ENCODE results near the gene GIGYF1.
"Not testable (repeated sequence)": the region's sequence is repeated elsewhere in the genome, so short reads cannot be mapped to it uniquely, and the experiment has no call there.

Gene GIGYF1

GRCh38 chr7:100694098-100694745, at the start of gene GIGYF1:
TSS of gene GIGYF1 (minus strand) at chr7:100694250. CDS start at chr7:100688238, 6,012 bp downstream.
- DNase-seq: peak in 38 of 42 donors; percentile 66 to 90 (median 80)
- intact Hi-C loops (cut with DNase I): no loop called here

GRCh38 chr7:100739934-100740333, 45.9 kb upstream of the GIGYF1 start:
- no peak for DNase-seq
- intact Hi-C loops (cut with DNase I): no loop called here

- DNase-seq: no peak
- intact Hi-C loops (cut with DNase I): no loop called here
Measured at GRCh38 chr7:100736671-100737070, 42.6 kb upstream of the GIGYF1 start.

- no peak for DNase-seq
Measured at GRCh38 chr7:100735730-100736129, 41.7 kb upstream of the GIGYF1 start.

GRCh38 chr7:100731937-100732636, 38.0 kb upstream of the GIGYF1 start:
- no peak for DNase-seq
- intact Hi-C loops (cut with DNase I): no loop called here

More at GRCh38 chr7:100735730-100736129, 41.7 kb upstream of the GIGYF1 start:
- intact Hi-C loops (cut with DNase I): no loop called here

- intact Hi-C loops (cut with DNase I): no loop called here
- DNase-seq: no peak
Measured at GRCh38 chr7:100730136-100730800, 36.2 kb upstream of the GIGYF1 start.

- intact Hi-C loops (cut with DNase I): no loop called here
- DNase-seq: no peak
Measured at GRCh38 chr7:100728196-100728595, 34.1 kb upstream of the GIGYF1 start.

- intact Hi-C loops (cut with DNase I): no loop called here
- DNase-seq: peak in 2 of 42 donors; percentile 1 to 7
Measured at GRCh38 chr7:100726996-100727761, 33.1 kb upstream of the GIGYF1 start.

GRCh38 chr7:100724364-100724763, 30.3 kb upstream of the GIGYF1 start:
- intact Hi-C loops (cut with DNase I); DNase-seq: not testable (repeated sequence)

- intact Hi-C loops (cut with DNase I): no loop called here
- DNase-seq: peak in 2 of 42 donors; percentile 1 to 11
Measured at GRCh38 chr7:100723732-100724275, 29.8 kb upstream of the GIGYF1 start.

GRCh38 chr7:100722480-100723212, 28.6 kb upstream of the GIGYF1 start:
- DNase-seq: peak in 1 of 42 donors; percentile 7
- intact Hi-C loops (cut with DNase I): no loop called here

GRCh38 chr7:100721505-100721812, 27.4 kb upstream of the GIGYF1 start:
- peak in 1 of 42 donors; percentile 9 for DNase-seq
- intact Hi-C loops (cut with DNase I): no loop called here

GRCh38 chr7:100720671-100721504, 26.8 kb upstream of the GIGYF1 start:
- DNase-seq: peak in 2 of 42 donors; percentile 1 to 12
- intact Hi-C loops (cut with DNase I): no loop called here

- DNase-seq: peak in 1 of 42 donors; percentile 13
- intact Hi-C loops (cut with DNase I): no loop called here
Measured at GRCh38 chr7:100720279-100720670, 26.2 kb upstream of the GIGYF1 start, which contains the start of gene EPO. TSS of gene EPO (plus strand) at chr7:100720468. CDS start at chr7:100720981, 513 bp downstream.

- intact Hi-C loops (cut with DNase I): no loop called here
- peak in 1 of 42 donors; percentile 5 for DNase-seq
Measured at GRCh38 chr7:100719523-100720278, 25.7 kb upstream of the GIGYF1 start.

- intact Hi-C loops (cut with DNase I); DNase-seq: not testable (repeated sequence)
Measured at GRCh38 chr7:100717073-100717472, 23.0 kb upstream of the GIGYF1 start.

GRCh38 chr7:100714725-100715124, 20.7 kb upstream of the GIGYF1 start:
- peak in 1 of 42 donors; percentile 4 for DNase-seq
- intact Hi-C loops (cut with DNase I): no loop called here
